Measurements from ENCODE around the gene CAPN15.

Gene CAPN15

GRCh38 chr16:554297-554621 is 26.7 kb downstream of the CAPN15 start:
- in situ Hi-C loops (cut with MboI; ENCODE audit: low pct_unique_long_range_greater_than_20kb, low sequenced_read_pairs, unreplicated experiment) = no loop called here
- TF ChIP-seq CTCF (IDR thresholded peaks at IDR 0.05; ENCODE audit: extremely low read depth, insufficient read depth, missing control alignments) = no peak
- no peak for DNase-seq (ENCODE audit: low spot score)

GRCh38 chr16:554640-555365 is 27.3 kb downstream of the CAPN15 start:
- no peak for DNase-seq (ENCODE audit: low spot score)
- no peak for TF ChIP-seq CTCF (IDR thresholded peaks at IDR 0.05; ENCODE audit: extremely low read depth, insufficient read depth, missing control alignments)
- in situ Hi-C loops (cut with MboI; ENCODE audit: low pct_unique_long_range_greater_than_20kb, low sequenced_read_pairs, unreplicated experiment) = no loop called here

GRCh38 chr16:555528-556473 is 28.3 kb downstream of the CAPN15 start:
- no peak for TF ChIP-seq CTCF (IDR thresholded peaks at IDR 0.05; ENCODE audit: extremely low read depth, insufficient read depth, missing control alignments)
- DNase-seq (ENCODE audit: low spot score) = no peak
- in situ Hi-C loops (cut with MboI; ENCODE audit: low pct_unique_long_range_greater_than_20kb, low sequenced_read_pairs, unreplicated experiment) = no loop called here

- in situ Hi-C loops (cut with MboI; ENCODE audit: low pct_unique_long_range_greater_than_20kb, low sequenced_read_pairs, unreplicated experiment) = no loop called here
- peak; percentile 47 for DNase-seq (ENCODE audit: low spot score)
- no peak for TF ChIP-seq CTCF (IDR thresholded peaks at IDR 0.05; ENCODE audit: extremely low read depth, insufficient read depth, missing control alignments)
Observed at GRCh38 chr16:556474-557173, 29.1 kb downstream of the CAPN15 start.

GRCh38 chr16:557463-558297 is 30.2 kb downstream of the CAPN15 start:
- DNase-seq (ENCODE audit: low spot score) = peak; percentile 45
- in situ Hi-C loops (cut with MboI; ENCODE audit: low pct_unique_long_range_greater_than_20kb, low sequenced_read_pairs, unreplicated experiment) = no loop called here
- TF ChIP-seq CTCF (IDR thresholded peaks at IDR 0.05; ENCODE audit: extremely low read depth, insufficient read depth, missing control alignments) = no peak

All from GM13977 (cell line).